ENCODE results near the gene TMEM185B. TPM values are rescaled to one million over a fixed set of nuclear protein-coding genes. Genes with fewer than 3 reads are reported as not detected.

Gene TMEM185B
- total RNA-seq, 1 donor from 2014 or later, result 38.7 TPM

- intact Hi-C loops (cut with micrococcal nuclease), result no loop called here
- Mint-ChIP-seq H3K27ac (no peak overlapping the region), H3K9me3 (peaks cover 10% of the 10 kb centered on the region), H3K27me3 (ENCODE audit: low read depth) (peaks cover 10% of the 10 kb centered on the region), H3K36me3 (ENCODE audit: low read depth) (peaks cover 4% of the 10 kb centered on the region), H3K4me3 (ENCODE audit: low read depth) (no peak overlapping the region), H3K4me1 (ENCODE audit: low read depth) (peaks cover 12% of the 10 kb centered on the region)
- no peak for DNase-seq (ENCODE audit: low spot score)
Measured at GRCh38 chr2:120245520-120246332, 22.5 kb upstream of the TMEM185B start.

- H3K27ac Mint-ChIP-seq, result no peak overlapping the region
- peaks cover 10% of the 10 kb centered on the region for H3K9me3 Mint-ChIP-seq
- intact Hi-C loops (cut with micrococcal nuclease), result no loop called here
Measured at GRCh38 chr2:120244656-120245519, 21.7 kb upstream of the TMEM185B start.

GRCh38 chr2:120243875-120244553 is 20.8 kb upstream of the TMEM185B start:
- DNase-seq (ENCODE audit: low spot score), result no peak
- intact Hi-C loops (cut with micrococcal nuclease), result no loop called here
- Mint-ChIP-seq H3K9me3 (peaks cover 10% of the 10 kb centered on the region), H3K27me3 (ENCODE audit: low read depth) (peaks cover 4% of the 10 kb centered on the region), H3K36me3 (ENCODE audit: low read depth) (peaks cover 4% of the 10 kb centered on the region), H3K27ac (no peak overlapping the region), H3K4me3 (ENCODE audit: low read depth) (no peak overlapping the region), H3K4me1 (ENCODE audit: low read depth) (peaks cover 6% of the 10 kb centered on the region)

More at GRCh38 chr2:120244656-120245519, 21.7 kb upstream of the TMEM185B start:
- H3K4me3 Mint-ChIP-seq (ENCODE audit: low read depth), result no peak overlapping the region
- DNase-seq (ENCODE audit: low spot score), result no peak
- peaks cover 9% of the 10 kb centered on the region for H3K4me1 Mint-ChIP-seq (ENCODE audit: low read depth)
- peaks cover 7% of the 10 kb centered on the region for H3K27me3 Mint-ChIP-seq (ENCODE audit: low read depth)
- peaks cover 4% of the 10 kb centered on the region for H3K36me3 Mint-ChIP-seq (ENCODE audit: low read depth)

GRCh38 chr2:120243211-120243610 is 20.0 kb upstream of the TMEM185B start:
- intact Hi-C loops (cut with micrococcal nuclease), result no loop called here
- no peak overlapping the region for H3K27ac Mint-ChIP-seq
- peaks cover 2% of the 10 kb centered on the region for H3K27me3 Mint-ChIP-seq (ENCODE audit: low read depth)
- H3K36me3 Mint-ChIP-seq (ENCODE audit: low read depth), result peaks cover 4% of the 10 kb centered on the region
- no peak overlapping the region for H3K4me3 Mint-ChIP-seq (ENCODE audit: low read depth)
- H3K4me1 Mint-ChIP-seq (ENCODE audit: low read depth), result peaks cover 2% of the 10 kb centered on the region
- H3K9me3 Mint-ChIP-seq, result peaks cover 10% of the 10 kb centered on the region
- DNase-seq (ENCODE audit: low spot score), result no peak

- Mint-ChIP-seq H3K4me1 (ENCODE audit: low read depth) (peaks cover 3% of the 10 kb centered on the region), H3K9me3 (peaks cover 10% of the 10 kb centered on the region), H3K27ac (no peak overlapping the region), H3K4me3 (ENCODE audit: low read depth) (no peak overlapping the region), H3K27me3 (ENCODE audit: low read depth) (no peaks in the 10 kb centered on the region), H3K36me3 (ENCODE audit: low read depth) (peaks cover 4% of the 10 kb centered on the region)
- DNase-seq (ENCODE audit: low spot score), result no peak
- intact Hi-C loops (cut with micrococcal nuclease), result no loop called here
Measured at GRCh38 chr2:120241684-120242083, 18.5 kb upstream of the TMEM185B start.

- H3K9me3 Mint-ChIP-seq, result peaks cover 10% of the 10 kb centered on the region
- no peak overlapping the region for H3K4me3 Mint-ChIP-seq (ENCODE audit: low read depth)
- no peak overlapping the region for H3K27ac Mint-ChIP-seq
- no peaks in the 10 kb centered on the region for H3K27me3 Mint-ChIP-seq (ENCODE audit: low read depth)
- DNase-seq (ENCODE audit: low spot score), result no peak
- peaks cover 3% of the 10 kb centered on the region for H3K4me1 Mint-ChIP-seq (ENCODE audit: low read depth)
- H3K36me3 Mint-ChIP-seq (ENCODE audit: low read depth), result peaks cover 4% of the 10 kb centered on the region
- intact Hi-C loops (cut with micrococcal nuclease), result no loop called here
Measured at GRCh38 chr2:120240901-120241429, 17.8 kb upstream of the TMEM185B start.

- H3K9me3 Mint-ChIP-seq, result peaks cover 10% of the 10 kb centered on the region
- intact Hi-C loops (cut with micrococcal nuclease), result no loop called here
- peaks cover 3% of the 10 kb centered on the region for H3K4me1 Mint-ChIP-seq (ENCODE audit: low read depth)
- H3K27ac Mint-ChIP-seq, result no peak overlapping the region
- peaks cover 4% of the 10 kb centered on the region for H3K36me3 Mint-ChIP-seq (ENCODE audit: low read depth)
- H3K4me3 Mint-ChIP-seq (ENCODE audit: low read depth), result no peak overlapping the region
- H3K27me3 Mint-ChIP-seq (ENCODE audit: low read depth), result no peaks in the 10 kb centered on the region
- no peak for DNase-seq (ENCODE audit: low spot score)
Measured at GRCh38 chr2:120239488-120240287, 16.5 kb upstream of the TMEM185B start.

GRCh38 chr2:120238728-120239487 is 15.7 kb upstream of the TMEM185B start:
- Mint-ChIP-seq H3K4me3 (ENCODE audit: low read depth) (no peak overlapping the region), H3K27ac (no peak overlapping the region), H3K36me3 (ENCODE audit: low read depth) (peaks cover 3% of the 10 kb centered on the region), H3K27me3 (ENCODE audit: low read depth) (no peaks in the 10 kb centered on the region), H3K4me1 (ENCODE audit: low read depth) (peaks cover 6% of the 10 kb centered on the region), H3K9me3 (peaks cover 9% of the 10 kb centered on the region)
- DNase-seq (ENCODE audit: low spot score), result no peak
- intact Hi-C loops (cut with micrococcal nuclease), result no loop called here

- no peak overlapping the region for H3K4me3 Mint-ChIP-seq (ENCODE audit: low read depth)
- intact Hi-C loops (cut with micrococcal nuclease), result no loop called here
- no peak for DNase-seq (ENCODE audit: low spot score)
Measured at GRCh38 chr2:120237491-120237902, 14.3 kb upstream of the TMEM185B start.

GRCh38 chr2:120236791-120237190 is 13.6 kb upstream of the TMEM185B start:
- Mint-ChIP-seq H3K4me1 (ENCODE audit: low read depth) (peaks cover 24% of the 10 kb centered on the region), H3K27ac (no peak overlapping the region), H3K4me3 (ENCODE audit: low read depth) (no peak overlapping the region), H3K9me3 (no peaks in the 10 kb centered on the region), H3K27me3 (ENCODE audit: low read depth) (no peaks in the 10 kb centered on the region), H3K36me3 (ENCODE audit: low read depth) (no peaks in the 10 kb centered on the region)
- no peak for DNase-seq (ENCODE audit: low spot score)
- intact Hi-C loops (cut with micrococcal nuclease), result no loop called here

More at GRCh38 chr2:120237491-120237902, 14.3 kb upstream of the TMEM185B start:
- H3K9me3 Mint-ChIP-seq, result no peaks in the 10 kb centered on the region
- peaks cover 19% of the 10 kb centered on the region for H3K4me1 Mint-ChIP-seq (ENCODE audit: low read depth)
- H3K27me3 Mint-ChIP-seq (ENCODE audit: low read depth), result no peaks in the 10 kb centered on the region
- no peak overlapping the region for H3K27ac Mint-ChIP-seq
- H3K36me3 Mint-ChIP-seq (ENCODE audit: low read depth), result no peaks in the 10 kb centered on the region

GRCh38 chr2:120236316-120236715 is 13.1 kb upstream of the TMEM185B start:
- no peaks in the 10 kb centered on the region for H3K9me3 Mint-ChIP-seq
- H3K27me3 Mint-ChIP-seq (ENCODE audit: low read depth), result no peaks in the 10 kb centered on the region
- no peaks in the 10 kb centered on the region for H3K36me3 Mint-ChIP-seq (ENCODE audit: low read depth)
- peaks cover 25% of the 10 kb centered on the region for H3K4me1 Mint-ChIP-seq (ENCODE audit: low read depth)
- intact Hi-C loops (cut with micrococcal nuclease), result no loop called here
- no peak overlapping the region for H3K4me3 Mint-ChIP-seq (ENCODE audit: low read depth)
- no peak overlapping the region for H3K27ac Mint-ChIP-seq
- no peak for DNase-seq (ENCODE audit: low spot score)

All from activated T-helper 2 cell treated with anti-CD3 and anti-CD28 coated beads, Interferon-gamma antibody, Interleukin-2, Interleukin-4, amounts not matched to agents 10 μg/mL and 5 μg/mL and 100 μg/mL, durations not matched to agents 14 hours and 24 hours and 36 hours (primary cell).